Erythroblast (primary cell): ENCODE measurements around the gene GKN1.

Experiments used
- GATA1 ChIP-seq: IDR thresholded peaks from 2 replicates; pipeline ENCODE4 v1.6.1; 2011; ENCODE audit warnings: low read depth, mild to moderate bottlenecking, control low read depth, low read length, moderate library complexity
- POLR2A ChIP-seq: IDR thresholded peaks from 2 replicates; pipeline ENCODE4 v1.6.1; 2011; ENCODE audit warnings: mild to moderate bottlenecking, low read length

DNA sequence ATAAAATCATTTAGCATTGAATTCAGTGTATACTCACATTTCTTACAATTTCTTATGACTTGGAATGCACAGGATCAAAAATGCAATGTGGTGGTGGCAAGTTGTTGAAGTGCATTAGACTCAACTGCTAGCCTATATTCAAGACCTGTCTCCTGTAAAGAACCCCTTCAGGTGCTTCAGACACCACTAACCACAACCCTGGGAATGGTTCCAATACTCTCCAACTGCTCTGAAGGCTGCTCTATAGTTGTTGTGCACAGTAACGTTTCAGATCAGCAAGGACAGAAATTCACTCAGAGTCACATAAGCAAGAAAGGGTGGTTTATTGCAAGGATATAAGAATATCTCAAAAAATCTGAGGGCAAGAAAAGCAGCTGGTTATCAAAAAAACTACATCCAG lies 6.5 kb downstream of the GKN1 start:
- no peak for TF ChIP-seq POLR2A
- no peak for TF ChIP-seq GATA1
